NCI-H82 treated with DMSO at 0.1 percent for 48 hours (cell line): Measurements from ENCODE around the gene SETD4.
"Not testable (repeated sequence)": the region's sequence is repeated elsewhere in the genome, so short reads cannot be mapped to it uniquely, and the experiment has no call there.

Experiments
- DNase-seq: peaks from one replicate; lab custom pipeline; 2025; ENCODE audit not compliant: unreplicated experiment; lab: John Stamatoyannopoulos, UW

SETD4 gene

DNA sequence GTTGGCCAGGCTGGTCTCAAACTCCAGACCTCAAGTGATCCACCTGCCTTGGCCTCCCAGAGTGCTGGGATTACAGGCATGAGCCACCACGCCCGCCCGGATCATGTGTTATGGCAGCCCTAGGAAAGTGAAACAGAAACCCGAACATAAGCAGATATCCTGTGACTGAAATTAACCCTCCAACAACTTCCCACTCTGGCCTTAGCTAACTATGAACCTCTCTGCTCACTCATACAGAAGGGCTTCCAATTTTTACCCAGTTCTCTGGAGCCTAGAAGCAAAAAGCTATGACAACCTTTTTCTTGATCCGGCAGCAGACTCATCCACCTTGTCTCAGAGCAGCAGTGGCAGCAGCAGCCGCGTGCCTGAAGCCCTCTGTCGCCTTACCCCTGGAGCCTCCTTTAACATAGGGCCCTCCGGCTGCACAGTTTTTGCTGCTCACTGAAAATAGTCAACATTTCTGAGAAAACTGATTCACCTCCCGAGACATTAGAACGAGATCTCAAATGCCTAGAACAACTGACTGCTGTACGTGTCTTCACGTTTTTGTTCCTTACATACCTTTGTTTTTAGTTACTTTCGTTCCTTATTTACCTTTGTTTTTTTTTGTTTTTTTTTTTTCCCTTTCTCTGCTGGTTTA lies 18.8 kb upstream of the SETD4 start:
- DNase-seq, result no peak

DNA sequence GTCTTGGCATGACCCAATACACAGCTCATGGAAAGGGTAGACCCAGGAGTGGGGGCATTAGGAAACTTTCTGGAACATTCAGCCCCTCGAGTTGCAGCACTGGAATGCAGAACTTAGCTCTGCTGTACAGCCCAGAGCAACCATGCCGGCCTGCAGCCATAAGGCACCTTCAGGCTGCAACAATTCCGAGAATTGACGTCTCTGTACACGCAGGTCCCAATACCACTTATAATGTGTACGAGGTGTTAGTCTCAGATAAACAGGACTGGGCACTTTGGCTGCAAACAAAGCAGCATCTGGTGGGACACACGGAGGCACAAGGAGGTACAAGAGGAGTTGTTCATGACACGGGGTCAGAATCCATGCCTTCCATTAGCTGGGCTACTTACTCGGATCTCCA lies 17.4 kb upstream of the SETD4 start:
- no peak for DNase-seq

DNA sequence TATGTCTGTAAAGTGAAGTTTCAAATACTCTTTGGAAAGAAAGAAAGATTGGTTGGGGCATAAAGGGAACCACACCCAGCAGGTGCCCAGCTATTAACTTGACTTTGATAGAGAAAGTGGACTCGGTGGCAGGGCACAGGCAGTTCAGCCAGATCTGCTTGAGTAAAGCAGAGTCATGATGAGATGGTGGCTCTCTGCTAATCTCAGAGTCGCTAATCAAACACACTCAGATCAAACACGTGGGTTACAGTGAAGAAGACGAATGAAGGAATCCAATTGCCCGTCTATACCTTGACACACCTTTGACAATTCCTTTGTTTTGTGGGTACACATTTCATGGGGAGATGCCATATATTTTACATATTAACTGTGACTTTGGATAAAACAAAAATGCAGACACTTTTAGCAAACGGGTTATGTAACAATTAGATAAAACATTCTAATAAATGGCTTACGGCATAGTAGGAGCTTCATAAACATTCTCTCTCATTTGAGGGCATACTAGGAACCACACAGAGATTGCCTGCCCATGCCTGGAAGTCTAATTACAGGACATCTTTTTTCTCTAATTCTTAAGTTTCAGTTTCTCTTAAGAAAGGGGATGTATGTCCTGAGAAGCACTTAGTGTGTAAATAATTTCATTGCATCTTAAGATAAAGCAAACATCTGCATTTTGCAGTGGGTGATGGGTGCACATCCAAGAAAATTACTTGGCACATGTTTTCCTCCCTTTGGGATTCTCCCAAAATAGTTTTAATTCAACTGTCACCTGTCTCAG lies 16.7 kb upstream of the SETD4 start:
- DNase-seq, result no peak

DNA sequence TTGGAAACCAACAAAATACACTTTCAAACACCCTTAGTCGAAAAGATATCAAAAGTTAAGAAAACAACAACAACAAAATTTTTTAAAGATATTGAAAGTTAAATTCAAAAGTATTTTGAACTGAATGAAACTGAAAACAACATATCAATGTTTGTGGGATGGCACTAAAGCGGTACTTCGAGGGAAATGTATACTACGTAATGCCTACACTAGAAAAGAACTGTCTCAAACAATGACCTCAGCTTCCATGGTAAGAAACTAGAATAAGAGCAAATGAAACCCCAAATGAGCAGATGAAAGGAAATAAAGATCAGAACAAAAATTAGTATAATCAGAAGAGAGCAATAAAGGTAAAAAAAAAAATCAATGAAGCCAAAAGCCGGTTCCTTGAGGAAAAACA lies 15.6 kb upstream of the SETD4 start:
- DNase-seq, result no peak

DNA sequence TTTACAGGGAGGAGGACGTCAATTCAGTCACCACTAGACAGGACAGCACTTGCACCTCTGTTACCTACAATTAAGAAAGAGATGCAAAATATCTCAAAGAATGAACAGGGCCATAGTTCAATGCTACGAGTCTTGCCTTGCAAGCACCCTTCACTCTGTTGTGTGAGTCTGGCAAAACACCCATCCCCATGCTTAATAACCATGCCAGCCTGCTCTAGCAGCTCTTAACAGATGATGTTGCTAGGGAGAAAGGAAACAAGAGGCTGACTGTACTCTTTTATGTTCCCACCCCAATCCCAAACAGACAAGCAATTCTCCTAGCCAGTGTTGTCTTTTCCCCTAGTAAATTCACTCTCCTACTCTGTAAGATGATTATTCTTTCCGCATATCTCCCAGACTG lies 14.8 kb upstream of the SETD4 start:
- DNase-seq, result no peak

DNA sequence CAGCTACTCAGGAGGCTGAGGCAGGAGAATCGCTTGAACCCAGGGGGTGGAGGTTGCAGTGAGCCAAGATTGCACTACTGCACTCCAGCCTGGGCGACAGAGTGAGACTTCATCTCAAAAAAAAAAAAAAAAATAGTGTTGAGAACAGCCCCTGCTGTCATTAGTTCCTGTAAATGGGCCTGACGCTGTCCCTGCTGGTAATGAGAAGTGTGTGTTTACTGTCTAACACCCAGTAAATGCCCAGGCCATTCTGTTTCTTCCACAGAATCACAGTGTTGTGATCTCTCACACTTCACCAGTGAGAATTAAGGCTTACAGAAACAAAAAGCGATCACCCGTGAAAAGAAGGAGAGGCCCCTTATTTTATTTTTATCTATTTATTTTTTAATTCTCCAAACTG lies 13.6 kb upstream of the SETD4 start:
- not testable (repeated sequence) for DNase-seq

DNA sequence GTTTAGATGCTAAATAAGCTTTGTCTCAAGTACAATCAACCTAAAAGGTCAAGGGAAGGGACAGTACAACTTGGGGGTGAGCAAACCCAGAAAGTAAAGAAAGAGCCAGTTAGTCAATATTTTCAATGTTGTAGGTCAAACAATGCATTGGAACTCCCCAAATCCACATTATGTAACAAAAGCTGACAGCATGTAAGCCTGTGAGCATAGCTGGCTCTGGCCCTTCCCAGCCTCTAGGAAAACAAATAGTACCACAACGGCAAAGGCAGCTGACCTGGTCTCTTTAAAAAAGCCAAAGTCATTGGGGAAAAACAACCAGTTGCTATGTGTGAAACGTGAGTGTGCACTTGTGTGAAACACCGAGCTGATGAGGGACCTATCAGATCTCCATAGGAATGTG lies 12.9 kb upstream of the SETD4 start:
- no peak for DNase-seq

DNA sequence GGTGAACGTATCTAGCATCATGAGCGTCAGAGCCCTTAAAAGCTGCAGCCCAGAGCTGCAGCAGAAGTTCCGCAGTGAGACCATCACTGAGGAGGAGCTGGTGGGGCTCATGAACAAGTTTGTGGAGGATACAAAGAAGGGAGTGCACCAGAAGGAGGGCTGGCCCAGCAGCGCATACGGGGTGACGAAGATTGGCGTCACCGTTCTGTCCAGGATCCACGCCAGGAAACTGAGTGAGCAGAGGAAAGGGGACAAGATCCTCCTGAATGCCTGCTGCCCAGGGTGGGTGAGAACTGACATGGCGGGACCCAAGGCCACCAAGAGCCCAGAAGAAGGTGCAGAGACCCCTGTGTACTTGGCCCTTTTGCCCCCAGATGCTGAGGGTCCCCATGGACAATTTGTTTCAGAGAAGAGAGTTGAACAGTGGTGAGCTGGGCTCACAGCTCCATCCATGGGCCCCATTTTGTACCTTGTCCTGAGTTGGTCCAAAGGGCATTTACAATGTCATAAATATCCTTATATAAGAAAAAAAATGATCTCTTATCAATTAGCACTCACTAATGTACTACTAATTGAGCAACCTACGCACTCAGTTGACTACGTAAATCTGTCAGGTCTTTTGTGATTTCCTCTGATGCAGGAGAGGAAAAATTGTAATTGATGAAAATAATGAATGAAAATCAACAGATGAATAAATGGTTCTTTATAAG lies 12.3 kb upstream of the SETD4 start:
- no peak for DNase-seq

DNA sequence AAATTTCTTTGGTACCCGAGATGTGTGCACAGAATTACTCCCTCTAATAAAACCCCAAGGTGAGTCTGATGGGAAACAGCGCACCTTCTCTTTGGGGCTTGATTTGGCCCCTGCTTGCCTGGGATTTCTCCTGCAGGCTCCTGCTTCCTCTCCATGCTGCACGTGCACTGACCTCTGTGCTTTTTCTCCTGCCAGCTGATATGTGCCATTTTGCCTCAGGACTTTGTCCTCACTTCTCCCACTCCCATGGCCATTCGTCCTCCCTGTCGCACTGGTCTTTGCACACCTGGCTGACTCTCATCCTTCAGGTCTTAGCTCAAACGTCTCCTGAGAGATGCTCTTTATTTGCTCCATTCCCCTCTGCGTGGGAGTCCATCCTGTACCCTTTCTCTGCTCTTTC lies 10.7 kb upstream of the SETD4 start:
- DNase-seq, result no peak

DNA sequence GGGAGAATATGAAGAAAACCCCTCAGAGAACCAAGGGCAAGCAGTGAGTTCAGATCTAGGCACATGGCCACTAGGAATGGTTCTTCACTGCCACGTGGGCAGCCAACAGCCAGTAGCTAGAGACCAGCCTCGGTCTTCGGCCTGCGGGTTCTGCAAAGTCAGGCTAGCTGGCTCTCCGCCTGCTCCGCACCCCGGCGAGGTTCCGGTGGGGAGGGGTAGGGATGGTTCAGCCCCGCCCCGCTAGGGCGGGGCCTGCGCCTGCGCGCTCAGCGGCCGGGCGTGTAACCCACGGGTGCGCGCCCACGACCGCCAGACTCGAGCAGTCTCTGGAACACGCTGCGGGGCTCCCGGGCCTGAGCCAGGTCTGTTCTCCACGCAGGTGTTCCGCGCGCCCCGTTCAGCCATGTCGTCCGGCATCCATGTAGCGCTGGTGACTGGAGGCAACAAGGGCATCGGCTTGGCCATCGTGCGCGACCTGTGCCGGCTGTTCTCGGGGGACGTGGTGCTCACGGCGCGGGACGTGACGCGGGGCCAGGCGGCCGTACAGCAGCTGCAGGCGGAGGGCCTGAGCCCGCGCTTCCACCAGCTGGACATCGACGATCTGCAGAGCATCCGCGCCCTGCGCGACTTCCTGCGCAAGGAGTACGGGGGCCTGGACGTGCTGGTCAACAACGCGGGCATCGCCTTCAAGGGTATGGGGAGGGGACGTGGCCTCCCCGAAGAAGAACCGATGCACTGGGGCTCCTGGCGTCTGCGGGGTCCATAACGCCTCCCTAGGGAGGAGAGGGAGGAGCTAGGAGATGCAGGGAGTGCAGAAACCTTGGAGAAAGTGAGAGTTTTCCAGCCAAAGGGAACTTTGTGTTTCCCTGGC lies 9.6 kb upstream of the SETD4 start, which contains the start of gene CBR1:
TSS of gene CBR1 (plus strand) at position 312 of the 871 bp plus-strand sequence. CDS start at position 404, 92 bp downstream.
- peak; percentile 49 for DNase-seq

DNA sequence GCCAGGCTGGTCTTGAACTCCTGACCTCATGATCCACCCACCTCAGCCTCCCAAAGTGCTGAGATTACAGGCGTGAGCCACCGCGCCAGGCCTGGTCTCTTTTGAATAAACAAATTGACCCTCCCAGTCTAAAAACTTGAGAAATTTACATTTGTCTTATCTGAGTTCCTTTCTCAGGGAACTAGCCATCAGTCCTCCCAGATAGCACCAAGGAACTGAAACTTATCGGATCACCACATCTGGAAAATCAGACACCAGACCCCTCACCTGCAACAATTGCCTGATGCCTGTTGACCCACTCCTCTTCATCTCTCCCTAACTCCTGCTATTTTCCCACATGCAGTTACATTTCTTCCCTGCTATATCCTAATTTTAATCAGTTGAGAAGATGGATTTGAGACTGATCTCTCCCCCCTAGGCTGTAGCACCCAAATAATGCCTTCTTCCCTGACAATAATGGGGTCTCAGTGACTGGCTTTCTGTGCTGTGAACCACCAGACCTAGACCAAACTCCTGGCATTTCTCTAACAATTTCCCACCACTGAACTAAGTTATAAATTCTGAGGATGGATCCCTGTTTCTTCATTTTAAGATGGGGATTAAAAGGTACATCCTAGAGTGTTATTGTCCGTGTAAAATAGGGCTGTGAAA lies 8.5 kb upstream of the SETD4 start:
- DNase-seq, result no peak

DNA sequence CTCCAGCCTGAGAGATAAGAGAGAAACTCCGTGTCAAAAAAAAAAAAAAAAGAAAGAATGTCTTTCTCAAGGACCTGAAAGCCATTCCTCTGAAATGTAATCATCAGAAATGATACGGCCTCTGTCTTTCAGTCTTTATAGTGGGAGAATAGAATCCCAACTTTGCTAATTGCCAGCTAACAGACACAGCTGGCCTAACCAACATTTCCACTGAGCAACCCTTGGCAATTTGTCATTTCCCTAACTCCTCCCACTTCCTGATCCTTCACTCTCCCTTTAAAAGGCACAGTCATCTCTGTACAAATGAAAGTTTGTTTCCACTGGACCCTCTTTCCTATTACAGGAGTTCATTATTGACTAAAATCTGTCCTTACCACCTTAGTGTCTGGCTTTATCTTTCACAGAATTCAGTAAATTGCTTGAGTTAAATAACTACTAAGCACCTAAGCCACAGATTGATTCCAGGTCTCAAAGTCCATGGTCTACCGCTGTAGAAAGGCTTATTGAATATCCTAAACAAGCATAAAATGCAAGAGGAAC lies 5.2 kb upstream of the SETD4 start:
- no peak for DNase-seq

DNA sequence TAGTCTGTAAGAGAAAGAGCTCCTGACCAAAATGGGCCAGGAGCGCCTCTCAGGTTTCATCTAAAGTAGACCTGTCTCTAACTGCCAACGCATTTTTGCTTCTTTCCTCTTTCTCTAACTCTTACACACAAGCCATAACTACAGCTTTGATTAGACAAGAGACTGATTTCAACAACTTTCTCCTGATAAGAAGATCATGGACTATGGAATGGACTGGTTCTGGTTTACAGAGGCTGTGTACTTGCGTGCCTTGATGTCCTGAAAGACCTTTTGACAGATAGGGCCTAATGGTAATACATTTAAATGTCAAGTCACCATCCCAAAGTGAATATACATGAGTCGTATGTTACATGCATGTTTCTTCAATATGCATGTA lies 3.7 kb upstream of the SETD4 start:
- no peak for DNase-seq

DNA sequence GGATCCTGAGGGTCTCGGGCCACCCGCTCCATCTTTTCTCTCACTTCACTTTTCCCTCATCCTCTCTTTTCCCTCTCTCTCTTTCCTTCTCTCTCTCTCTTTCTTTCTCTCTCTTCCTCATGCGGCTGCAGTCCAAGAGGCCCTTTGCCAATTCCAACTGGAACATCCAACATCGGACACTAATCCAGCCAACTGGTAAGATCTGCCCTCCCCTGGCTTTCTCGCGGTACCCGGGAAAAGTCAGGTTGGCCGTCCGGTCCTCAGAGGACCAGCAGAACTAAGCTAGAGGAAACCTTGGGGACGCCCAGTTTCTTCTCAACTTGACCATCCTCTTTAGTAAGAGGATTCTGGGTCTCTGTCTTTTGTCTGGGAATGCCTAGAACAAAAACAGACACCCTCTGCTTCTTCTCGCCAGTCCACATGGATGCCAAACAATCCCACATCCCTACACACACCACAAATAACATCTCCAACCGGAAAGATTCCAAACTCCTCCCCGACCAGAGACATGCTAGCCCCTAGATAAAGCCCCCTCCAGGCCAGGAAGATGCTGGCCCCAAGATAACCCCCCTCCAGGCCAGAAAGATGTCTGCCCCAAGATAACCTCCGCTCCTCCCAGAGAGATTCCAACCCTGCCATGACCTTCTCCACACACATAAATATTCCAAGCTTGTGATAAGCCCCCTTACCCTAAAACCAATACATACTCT lies 3.2 kb upstream of the SETD4 start:
- no peak for DNase-seq

DNA sequence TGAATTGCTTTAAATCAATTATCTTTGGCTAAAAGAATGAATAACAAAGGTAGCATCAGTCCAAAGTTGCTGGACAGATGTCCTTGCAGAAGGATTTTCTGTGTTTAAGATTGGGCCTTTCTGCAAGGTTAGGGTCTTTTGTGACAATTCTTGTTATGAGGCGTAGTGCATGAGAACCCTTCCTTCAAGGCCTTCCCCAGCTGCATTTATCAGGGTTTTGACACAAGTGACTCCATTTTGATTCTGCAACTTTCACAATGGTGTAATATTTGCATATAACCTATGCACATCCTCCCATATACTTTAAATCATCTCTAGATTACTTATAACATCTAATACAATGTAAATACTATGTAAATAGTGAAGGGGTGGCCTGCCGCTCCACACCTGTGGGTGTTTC lies 1.1 kb upstream of the SETD4 start:
- DNase-seq, result no peak

DNA sequence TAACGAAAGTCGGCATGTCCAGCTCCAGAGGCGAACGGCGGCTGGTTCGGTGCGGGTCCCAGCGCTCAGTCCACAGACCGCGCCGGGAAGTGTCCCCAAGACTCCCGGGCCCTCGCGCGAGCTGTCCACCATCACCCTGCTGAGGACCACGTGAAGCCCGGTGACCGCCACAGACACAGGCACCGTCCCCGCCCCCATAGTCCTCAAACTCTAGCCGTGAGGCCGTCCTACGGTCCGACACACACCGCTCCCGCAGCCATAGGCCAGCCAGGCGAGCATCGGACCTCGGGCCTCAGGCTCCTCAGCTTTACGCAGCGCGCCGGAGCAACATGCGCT lies 535 bp downstream of the SETD4 start:
- no peak for DNase-seq

DNA sequence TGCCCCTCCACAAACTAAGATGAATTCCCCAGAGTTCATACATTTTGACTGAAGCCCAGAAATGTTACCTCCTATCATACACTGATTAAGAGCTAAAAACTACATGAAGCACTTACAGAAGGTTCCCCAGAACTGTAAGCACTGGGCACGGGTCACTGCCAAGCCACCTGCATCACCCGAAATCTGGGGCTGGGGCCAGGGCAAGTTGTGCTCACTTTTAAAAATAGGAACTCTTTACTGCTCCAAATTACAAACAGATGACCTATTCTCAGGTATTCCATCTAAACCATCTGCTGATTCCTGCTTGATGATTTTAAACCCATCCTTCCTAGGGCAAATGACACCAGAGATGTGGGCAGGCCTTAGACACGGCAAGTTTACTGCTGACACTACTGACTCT lies 4.8 kb downstream of the SETD4 start:
- no peak for DNase-seq

DNA sequence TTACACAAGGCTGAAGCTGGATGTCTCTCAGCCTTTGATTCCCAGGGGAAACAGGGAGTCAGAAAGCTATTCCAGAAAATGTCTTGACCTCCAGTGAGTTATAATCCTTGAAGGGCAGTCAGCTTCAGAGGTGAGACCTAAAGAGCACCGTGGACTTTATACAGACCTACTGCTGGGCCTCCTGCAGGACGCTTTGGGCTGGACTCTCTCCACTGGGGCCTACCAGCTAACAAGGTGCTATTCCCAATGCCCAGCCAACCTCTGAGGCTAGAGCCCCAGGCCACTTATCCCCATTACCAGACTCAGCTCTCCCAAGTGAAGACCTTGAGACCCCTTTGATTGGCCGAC lies 6.6 kb downstream of the SETD4 start:
- no peak for DNase-seq

DNA sequence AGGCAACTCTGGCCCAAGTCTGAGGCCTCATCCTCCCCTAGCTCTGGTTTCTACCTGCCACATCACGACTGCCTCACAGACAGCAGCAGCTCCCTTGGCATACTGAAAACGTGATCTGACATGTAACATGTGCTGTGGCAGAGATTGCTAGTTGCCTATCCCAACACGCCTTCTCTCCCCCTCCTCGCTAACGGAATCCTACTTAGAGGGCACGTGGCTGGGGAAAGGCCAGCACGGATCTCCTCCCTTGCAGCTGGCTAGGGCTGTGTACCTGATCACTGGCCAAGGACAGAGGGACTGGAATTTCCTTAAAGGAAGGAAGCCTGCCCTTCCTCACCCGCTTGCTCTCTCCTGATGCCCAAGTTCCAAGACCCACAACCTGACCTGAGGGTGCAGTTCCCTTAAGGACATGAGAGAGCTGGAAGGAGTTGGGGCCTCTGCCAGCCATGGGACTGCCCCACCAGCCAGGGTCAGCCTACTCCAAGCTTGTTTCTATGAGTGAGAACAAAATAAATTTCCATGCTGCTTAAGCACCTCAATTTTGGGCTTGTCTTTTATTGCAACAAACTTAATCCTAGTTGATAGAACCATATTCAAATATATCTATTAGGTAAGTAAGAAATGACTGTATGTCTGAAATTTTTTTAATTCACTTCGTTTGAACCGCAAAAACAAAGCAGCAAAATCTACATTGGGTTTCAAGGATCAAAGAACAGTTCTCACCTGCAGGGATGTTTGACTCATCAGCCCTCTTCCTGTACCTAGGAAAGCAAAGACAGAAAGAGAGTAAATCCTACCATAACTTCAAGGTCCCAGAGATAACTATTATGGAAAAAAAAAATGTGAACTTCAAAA lies 7.2 kb downstream of the SETD4 start:
- DNase-seq, result no peak
